HG03354 (cell line): ENCODE measurements around the gene UQCC2.
A peak's percentile ranks its signal among the peaks of the same experiment; 100 is the strongest.

Source experiments
- ATAC-seq: cut with Tn5 transposase; IDR thresholded peaks from one replicate; pipeline ENCODE4 v1.9.1; 2021; ENCODE audit warnings: mild to moderate bottlenecking; ENCODE audit not compliant: unreplicated experiment, poor library complexity, severe bottlenecking

The UQCC2 gene

DNA sequence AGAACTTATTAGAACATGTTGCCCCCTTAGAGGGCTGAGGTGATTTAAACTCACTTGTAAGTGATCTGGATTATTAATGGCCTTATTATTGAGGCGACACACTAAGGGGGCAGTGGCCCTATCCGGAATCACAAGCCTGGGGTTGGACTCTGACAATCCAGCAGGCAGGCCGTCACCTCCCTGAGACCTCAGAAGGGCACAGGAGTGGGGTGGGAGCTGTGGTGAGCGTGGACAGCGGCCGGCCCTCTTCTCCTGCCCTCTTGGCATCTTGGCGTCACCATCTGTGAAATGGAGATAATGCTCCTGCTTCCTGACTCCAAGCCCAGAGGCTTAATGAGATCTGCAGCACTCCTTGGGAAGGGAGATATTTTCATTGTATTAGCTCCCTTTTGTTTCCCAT, 15.6 kb upstream of the UQCC2 start:
- ATAC-seq, result no peak

DNA sequence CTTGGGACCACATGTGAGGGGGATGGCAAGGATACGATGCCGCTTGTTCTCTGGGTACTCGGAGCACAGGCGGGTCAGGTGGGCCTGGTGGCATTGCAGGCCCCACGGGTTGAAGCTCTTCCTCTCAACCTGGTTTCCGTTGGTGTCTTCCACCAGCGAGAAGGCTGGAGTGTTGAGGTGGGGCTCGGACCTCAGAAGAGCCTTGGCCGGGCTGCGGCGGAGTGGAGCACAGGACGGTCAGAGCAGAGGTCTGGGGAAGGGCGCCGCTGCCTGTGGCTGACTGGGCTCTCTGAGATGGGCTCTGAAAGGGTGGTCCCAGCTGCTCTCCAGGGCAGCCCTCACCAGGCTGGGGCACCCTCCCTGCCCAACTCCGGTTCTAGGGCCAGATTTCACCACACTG, 15.2 kb upstream of the UQCC2 start:
- no peak for ATAC-seq

DNA sequence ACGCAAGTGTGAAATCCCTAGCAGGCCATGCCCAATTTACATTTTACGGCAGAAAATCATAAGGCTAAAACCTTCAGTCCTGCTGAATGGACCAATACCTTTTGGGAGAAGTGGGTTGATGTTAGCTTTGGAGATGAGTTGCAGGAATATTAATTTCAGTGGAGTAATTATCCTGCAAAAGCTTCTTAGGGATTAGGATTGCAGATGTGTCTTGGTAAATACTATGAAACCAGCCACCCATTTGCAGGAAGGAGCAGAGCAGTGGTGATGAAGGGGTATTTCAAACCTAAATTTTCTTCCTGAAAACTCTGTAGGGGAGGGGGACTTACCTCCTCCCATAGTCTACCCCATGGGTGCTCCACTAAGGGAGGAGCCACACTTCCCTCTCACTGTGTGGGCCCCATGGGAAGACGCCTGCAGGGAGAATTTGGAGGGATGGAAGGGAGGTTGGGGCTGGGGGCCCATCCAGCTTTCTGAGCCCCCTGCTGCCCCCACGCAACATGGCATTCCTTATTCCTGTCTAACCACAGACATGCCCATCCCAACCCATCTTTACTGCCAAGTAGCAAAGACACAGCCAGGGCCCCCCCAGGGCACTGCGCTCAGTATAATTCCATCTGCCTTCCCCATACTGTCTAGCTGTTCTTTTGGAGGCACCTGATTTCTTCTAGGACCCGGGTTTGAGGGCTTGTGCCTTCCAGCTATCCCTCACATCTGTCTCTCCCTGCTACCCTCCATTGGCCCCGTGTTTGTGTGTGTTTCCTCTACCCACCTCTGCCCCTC, 14.6 kb upstream of the UQCC2 start:
- no peak for ATAC-seq

DNA sequence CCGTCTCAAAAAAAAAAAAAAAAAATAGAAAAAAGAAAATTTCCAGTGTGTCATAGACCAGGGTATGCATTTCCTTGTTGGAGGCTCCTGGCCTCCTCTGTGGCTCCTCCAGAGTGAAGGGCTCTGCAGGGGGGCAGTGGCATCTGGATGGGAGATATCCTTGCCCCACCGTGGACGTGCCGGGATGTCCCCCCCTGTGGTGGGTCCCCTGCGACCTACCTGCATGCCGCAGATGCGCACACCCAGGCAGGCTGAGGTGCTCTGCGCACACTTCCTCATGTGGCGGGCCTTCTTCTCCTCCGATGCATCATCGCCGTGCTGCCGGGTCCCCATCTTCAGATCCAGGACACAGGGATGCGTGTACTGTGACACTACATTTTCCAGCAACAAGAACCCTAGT, 13.7 kb upstream of the UQCC2 start:
- ATAC-seq, result no peak

DNA sequence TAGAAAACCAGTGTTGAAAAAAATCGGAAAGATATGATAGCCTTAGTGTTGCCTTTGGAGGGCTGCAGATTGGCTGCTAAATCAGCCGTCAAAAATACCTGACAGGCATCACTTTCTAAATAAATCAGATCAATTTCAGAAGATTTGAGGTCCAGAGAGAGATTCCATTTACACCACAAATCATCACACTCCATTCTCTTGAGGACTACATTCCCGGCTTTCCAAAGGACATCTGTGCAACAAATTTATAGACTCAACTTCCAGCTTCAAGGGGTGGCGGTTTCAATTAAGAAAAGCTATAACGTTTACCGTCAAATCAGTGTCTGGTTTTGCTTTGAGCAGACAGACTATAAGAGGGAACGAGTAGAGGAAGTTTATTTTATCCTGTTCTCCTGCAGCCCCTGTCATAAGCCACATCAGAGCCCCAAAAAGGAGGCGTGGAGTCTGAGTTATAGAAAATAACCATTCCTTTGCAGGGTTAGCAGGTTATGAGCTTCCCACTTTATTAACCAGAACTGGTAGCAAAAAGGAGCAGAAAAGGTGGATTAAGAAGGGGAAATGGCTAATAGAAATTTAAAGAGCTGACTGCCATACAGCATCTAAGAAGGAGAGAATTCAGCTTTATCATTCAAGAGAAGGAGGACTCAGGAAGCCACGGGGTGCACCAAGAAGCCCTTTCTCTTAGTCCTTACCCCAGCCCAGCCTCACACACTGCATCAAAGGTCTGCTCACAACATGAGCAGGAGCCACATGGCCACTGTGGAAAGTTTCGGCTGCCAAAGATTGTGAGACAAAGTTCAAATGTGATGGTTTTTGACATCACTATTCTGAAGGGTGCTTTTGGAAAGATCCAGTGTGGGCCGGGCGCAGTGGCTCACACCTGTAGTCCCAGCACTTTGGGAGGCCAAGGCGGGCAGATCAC, 12.9 kb upstream of the UQCC2 start:
- no peak for ATAC-seq

DNA sequence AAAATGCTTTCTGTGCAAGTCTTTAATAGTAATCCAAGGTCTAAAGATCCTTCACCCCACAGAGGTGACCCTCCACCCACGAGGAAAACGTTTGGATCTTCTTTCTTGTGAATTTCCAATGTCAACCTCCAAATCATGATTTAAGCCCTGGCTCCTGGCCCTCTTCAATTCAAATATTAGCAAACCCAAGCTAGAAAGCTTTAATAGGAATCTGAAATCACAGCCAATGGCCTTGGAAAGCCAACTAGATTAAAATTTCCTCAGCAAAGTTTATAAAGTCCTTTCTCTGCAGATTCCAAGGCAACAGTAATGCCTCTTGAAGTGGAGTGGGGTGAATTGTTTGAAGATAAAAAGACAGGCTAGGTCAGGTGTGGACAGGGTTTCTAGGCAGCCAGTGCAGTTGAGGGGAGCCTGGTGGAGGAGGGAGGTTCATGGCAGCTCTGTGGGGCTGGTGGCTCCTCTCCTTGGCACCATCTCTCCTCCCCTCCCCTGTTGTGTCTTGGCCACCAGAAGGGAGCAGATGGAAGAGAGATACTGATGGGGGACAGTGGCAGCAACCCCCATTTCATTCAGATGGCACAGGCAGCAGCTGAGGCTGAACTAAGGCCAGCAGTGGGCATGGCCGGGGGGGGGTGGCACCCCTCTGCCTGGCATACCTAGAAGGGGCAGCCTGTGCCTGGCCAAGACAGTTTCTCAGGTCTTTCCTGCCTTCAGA, 12.0 kb upstream of the UQCC2 start:
- no peak for ATAC-seq

DNA sequence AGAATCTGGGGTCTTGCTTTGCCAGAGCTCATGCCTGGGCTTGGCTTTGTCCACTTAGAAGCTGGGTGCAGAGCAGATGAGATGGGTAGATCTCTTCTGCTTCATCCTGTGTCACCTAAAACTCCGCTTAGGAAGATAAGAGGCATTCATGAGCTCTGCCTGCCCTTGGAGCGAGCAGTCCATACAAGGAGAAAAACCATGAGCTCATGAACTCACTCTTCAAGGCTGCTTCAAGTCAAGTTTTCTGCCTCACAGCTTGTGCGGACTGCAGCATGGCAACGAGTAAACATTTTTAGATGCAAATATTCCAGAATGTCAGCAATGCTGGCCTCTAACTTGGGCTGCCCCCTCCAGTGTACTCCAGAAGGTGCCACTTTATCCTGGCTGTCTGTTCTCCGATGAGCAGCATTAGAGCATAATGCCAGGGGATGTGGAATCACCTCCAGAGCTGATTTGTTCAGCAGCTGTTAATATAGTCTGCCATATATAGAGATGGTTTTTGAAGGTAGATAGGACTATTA, 10.7 kb upstream of the UQCC2 start:
- ATAC-seq, result no peak

DNA sequence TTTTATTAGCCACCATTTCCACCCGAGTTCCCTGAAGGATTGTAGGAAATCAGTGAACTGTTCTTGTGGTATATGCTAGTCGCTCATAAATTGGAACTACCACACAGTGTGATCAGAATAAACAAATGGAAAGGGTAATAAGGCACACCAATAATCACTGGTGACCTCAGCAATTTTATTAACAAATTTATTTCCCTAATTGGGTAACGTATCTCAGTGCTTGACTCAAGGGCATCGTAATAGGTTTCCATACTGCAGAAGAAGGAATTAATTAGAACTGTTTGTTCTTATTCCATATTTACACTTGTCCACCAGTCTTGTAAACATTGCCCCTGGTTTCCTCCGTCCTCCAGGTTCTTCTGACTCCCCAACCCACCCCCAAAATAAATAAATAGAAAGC, 10.0 kb upstream of the UQCC2 start:
- ATAC-seq, result no peak

DNA sequence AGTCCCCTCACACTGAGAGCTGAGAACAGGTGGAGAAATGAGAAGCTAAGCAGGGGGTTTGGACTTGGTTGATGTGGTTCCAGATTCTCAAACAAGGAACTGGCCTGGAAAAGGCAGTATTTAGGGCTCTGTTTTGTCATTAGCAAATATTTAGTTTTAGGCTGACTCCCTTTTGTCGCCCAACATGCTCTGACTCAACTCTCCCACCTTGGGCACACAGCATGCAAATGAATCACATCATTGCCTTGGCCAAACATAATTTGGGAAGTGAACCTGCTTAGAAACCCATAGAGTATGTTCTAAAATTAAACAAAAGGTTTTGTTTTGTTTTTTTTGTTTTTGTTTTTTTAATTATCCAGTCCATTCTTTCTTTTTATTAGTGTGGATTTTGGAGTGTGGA, 9.5 kb upstream of the UQCC2 start:
- ATAC-seq, result no peak

DNA sequence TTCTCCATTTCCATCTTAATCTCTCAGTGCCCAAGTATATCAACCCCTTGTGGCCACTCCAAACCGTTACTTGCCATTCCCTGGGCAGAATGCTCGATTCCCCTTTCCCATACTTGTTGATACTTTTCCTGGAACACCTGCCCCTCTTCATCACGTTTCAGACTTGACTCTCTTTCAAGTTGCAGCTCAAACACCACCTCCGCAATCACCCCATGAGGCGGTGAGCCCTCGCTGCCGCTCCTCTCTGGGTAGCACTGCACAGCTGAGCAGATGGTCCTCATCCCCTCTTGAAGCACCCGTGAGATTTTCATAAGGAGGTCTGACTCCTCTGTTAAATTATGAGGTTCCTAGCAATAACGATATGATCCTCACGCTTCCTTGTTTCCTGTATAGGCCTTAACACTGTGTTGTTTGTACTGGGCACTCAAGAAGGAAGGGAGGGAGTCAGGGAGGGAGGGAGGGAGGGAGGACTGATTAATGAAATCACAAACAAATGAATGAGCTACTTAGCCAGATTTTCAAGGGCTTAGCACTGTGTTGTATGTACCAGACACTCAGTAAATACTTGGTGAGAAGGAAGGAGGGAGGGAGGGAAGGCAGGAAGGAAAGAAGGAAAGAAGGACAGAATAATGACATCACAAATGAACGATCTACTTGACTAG, 8.0 kb upstream of the UQCC2 start:
- no peak for ATAC-seq

DNA sequence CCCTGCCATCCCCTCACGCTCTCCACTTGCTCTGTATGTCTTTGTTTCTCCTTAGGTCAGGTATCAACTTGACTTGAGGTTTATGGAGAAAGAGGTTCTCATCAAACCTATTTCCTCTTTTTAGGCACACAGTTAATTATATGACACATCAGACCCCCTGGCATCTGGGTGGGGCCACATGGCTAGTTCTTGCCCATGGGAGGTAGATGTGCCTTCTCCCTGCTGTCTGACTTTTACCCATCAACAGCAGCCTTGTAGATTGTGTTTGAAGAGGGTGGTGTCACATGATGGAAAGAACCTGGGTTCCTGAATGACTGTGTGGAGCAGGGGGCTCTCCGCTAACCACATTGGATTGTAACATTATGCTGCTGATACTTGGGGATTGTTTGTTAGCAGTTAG, 7.2 kb upstream of the UQCC2 start:
- ATAC-seq, result no peak

DNA sequence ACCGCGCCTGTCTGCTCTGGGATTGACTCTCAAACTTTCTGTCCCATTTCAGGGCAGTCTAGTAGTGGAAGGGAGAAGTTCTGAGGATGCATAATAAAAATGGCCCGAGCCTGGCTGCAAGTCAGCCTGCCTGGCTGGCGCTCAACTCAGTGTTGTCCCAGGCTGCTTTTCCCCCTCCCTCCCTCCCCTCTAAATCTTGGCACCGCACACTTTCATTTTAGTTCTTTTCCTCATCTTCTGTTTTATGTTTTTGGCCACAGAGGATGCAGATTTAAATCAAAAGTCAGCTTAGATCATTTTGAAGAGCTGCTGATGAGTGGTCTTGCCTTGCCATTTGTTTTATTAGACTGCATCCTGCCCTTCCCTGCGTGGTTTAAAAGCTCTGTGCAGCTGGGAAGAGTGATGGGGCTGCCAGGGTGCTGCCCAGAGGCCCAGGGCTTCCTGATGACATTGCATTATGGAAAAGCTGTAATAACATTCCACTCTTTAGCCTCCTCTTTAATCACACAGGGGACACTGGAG, 6.5 kb upstream of the UQCC2 start:
- no peak for ATAC-seq

DNA sequence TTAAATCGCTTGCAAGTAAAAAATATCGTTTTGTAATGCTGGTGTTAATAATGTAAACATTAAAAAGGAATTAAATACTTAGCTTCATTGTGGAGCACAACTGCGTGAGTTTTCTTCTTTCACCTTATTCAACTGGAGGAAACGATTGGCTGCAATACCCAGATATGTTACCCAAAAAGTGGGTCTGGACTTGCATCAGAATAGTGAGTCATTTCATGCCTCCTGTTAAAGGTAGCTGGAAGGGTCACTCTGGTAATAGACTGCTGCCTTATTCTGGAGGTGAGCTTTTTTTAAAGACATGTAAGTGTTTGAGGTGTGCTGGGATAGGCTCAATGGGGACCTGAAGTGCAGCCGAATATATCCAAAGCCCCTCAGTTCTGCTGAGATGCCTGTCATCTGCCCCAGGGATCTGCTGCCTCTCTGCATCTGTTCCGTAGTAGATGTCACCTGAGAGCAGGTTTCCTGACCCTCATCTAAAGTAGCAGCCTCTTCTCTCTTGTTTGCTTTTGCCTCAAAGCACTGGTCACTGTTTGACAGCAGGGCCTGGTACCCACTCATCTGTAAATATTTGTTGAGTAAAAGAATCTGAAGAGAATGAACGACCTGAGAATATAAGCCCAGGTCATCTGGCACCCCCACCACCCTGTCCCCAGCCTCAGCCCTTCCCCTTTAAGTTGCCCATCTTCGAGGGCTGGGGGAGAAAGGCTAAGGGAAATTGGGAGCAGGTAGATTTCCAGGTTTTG, 5.6 kb upstream of the UQCC2 start:
- no peak for ATAC-seq

DNA sequence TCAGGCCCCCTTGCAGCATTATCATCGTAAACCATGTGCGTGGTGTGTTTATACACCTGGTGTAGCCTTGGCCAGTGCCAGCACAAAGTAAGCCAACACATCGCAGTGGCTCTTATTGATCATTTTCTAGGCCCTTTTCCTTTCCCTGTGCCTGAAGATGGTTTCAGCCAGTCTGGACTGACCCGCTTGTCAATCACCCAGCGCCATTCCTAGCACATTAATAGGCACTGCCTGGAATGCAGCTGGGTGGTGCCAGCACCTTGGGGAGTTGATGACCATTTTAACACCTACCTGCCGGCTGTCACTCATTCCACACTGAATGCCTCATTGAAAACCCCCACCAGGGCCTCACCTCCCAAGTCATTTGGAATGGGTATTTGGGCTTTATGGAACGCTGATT, 4.9 kb upstream of the UQCC2 start:
- no peak for ATAC-seq

DNA sequence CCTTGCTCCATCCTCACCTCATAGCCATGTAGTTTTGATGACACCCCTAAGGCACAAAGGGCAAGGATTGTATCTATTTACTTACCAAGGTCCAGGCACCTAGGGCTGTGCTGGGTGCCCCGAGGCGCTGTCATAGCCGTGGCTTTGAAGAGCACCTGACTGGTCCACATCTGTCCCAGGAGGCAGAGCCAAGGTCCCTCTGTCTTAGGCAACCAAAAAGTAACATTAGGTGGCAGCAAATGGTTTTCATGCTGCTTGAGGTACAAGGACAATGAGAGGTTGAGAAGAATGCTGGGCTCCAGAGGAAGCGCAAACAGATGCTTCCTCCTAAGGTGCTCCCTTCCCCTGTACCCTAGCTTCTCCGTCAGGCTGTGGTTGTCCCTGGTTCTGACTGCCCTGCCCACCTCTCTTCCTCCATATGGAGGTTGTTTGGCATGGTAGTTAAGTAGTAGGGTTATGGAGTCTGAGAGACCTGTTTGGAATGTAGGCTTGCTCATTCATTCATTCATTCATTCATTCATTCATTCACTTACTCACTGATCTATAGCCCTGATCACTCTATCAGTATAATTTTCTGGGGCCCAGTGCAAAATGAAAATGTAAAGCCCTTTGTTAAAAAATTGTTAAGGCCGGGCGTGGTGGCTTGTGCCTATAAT, 3.0 kb upstream of the UQCC2 start:
- no peak for ATAC-seq

DNA sequence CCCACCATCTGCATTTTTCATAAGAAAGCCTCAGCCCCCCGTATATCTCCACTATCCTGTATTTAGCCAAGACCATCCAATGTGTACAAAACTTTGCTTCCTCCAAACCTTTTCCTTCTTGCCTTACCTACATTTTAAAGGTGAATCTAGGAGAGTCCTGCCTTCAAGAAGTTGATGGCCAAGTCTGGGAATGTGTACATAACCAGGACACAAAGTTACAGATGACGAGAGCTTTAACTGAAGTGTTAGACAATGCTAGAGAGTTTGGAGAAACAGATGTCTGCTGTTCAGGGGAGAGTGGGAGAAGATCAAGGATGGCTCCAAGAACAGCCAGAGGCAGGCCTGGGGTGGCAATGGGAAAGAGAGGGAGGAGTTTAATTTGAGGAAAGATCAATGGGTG, 2.3 kb upstream of the UQCC2 start:
- ATAC-seq, result no peak

DNA sequence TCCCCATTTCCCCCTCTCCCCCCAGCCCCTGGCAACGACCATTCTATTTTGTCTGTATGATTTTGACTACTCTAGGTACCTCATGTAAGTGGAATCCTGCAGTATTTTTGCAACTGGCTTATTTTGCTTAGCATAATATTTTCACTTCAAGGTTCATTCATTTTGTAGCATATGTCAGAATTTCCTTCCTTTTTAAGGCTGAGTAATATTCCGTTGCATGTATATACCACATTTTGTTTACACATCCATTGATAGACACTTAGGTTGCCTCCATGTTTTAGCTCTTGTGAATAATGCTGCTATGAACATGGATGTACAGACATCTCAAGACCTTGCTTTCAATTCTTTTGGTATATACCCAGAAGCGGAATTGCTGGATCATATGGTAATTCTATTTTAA, 1.4 kb upstream of the UQCC2 start:
- ATAC-seq, result no peak

DNA sequence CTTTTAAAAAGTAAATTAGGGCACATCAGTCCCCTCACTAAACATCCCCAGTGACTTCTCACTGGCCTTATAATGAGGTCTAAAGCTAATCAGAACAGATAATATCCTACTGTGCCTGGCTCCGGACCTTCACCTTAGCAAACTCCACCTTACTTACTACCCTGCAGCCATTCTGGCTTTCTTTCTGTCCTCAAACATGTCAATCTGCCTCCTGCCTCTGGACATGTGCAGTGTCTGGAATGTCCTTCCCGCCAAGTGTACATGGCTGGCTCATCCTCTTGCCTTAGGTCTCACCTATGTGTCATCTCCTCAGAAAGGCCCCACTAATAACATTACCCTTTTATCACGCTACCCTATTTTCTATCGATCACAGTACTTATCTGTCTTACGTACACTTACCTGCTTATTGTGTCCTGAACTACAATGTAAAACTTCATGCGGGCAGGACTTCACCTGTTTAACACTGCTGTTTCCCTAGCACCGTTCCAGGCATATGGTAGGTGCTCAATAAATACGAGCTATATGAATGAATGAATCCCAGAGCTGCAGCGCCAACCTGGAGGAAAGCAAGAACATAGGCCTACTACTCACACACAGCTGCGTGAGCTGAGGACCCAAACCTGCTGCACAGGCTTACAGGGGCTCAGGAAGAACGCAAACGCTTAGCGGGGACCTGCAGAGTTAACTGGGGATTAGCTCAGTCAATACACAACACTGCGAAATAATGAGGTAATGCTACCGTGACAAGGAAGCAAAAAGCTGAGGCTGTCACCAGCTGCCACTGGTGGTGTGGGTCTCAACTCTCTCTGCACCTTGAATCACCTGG, 991 bp downstream of the UQCC2 start:
- ATAC-seq, result peak; percentile 4
